HG03565 (cell line): ENCODE measurements around the gene MUC5B.
"Not testable (repeated sequence)": the region's sequence is repeated elsewhere in the genome, so short reads cannot be mapped to it uniquely, and the experiment has no call there.

ENCODE experiments used
- ATAC-seq: cut with Tn5 transposase; IDR thresholded peaks from one replicate; pipeline ENCODE4 v1.9.1; 2021; ENCODE audit warnings: mild to moderate bottlenecking, moderate library complexity; ENCODE audit not compliant: unreplicated experiment

MUC5B gene

GRCh38 chr11:1202776-1203504, 19.9 kb upstream of the MUC5B start:
- ATAC-seq = no peak

GRCh38 chr11:1203505-1204271, 19.2 kb upstream of the MUC5B start:
- no peak for ATAC-seq

- no peak for ATAC-seq
These were observed 18.3 kb upstream of the MUC5B start for GRCh38 chr11:1204381-1205101.

GRCh38 chr11:1205121-1205986, 17.5 kb upstream of the MUC5B start:
- no peak for ATAC-seq

- no peak for ATAC-seq
These were observed 16.9 kb upstream of the MUC5B start for GRCh38 chr11:1205987-1206331.

- no peak for ATAC-seq
These were observed 16.2 kb upstream of the MUC5B start for GRCh38 chr11:1206391-1207271.

GRCh38 chr11:1207401-1208143, 15.3 kb upstream of the MUC5B start:
- ATAC-seq = no peak

- no peak for ATAC-seq
These were observed 14.8 kb upstream of the MUC5B start for GRCh38 chr11:1208144-1208393.

GRCh38 chr11:1208394-1209261, 14.2 kb upstream of the MUC5B start:
- ATAC-seq = no peak

GRCh38 chr11:1209371-1210057, 13.4 kb upstream of the MUC5B start:
- ATAC-seq = no peak

- no peak for ATAC-seq
These were observed 11.0 kb upstream of the MUC5B start for GRCh38 chr11:1211838-1212237.

GRCh38 chr11:1215826-1216225, 7.0 kb upstream of the MUC5B start:
- not testable (repeated sequence) for ATAC-seq

- ATAC-seq = no peak
These were observed 5.7 kb upstream of the MUC5B start for GRCh38 chr11:1217151-1217550.

- ATAC-seq = no peak
These were observed 4.5 kb upstream of the MUC5B start for GRCh38 chr11:1218256-1218787.

GRCh38 chr11:1218788-1219445, 3.9 kb upstream of the MUC5B start:
- ATAC-seq = no peak

- no peak for ATAC-seq
These were observed 3.4 kb upstream of the MUC5B start for GRCh38 chr11:1219446-1219833.
